ENCODE results near the gene SLC35A5. TPM values are rescaled to one million over a fixed set of nuclear protein-coding genes. Genes with fewer than 3 reads are reported as not detected.
"Not testable (repeated sequence)": the region's sequence is repeated elsewhere in the genome, so short reads cannot be mapped to it uniquely, and the experiment has no call there.

Gene SLC35A5
- total RNA-seq, 1 experiment from 2014 or later, result 37.8 TPM

DNA sequence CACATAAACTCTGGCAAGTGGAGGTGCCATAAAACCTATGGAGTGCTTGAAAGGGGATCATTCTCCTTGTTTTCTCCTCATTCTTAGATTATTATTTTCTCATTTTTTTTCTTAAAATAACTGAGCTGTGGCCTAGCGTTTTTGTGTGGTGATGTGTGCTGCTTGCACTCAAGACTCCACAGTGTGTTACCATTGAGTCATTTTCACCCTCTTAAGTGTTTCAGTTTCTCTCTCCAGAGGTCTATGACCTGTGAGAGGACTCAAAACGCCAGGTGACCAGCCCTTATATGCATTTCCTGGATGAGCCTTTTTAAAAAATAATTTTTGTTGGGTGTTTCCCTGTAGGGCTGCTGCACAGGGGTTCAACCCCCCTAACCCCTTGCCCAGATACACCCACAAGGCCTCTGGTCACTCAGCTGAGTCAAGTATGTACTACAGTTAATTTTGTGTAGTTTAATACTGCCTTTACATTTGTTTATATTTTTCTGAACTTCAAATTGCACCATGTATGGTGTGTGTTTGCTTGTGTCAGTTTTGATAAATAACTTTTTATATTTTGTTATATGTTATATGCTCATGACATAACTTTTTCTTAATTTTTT lies 47.2 kb upstream of the SLC35A5 start:
- H3K9me3 ChIP-seq (ENCODE audit: control insufficient read depth, insufficient read depth, low read depth, low read length), result peaks cover 3% of the 10 kb centered on the region; the same call in 1 of the 2 replicates
- H3K36me3 ChIP-seq (ENCODE audit: control insufficient read depth, insufficient read depth, low read length), result no peaks in the 10 kb centered on the region
- DNase-seq (ENCODE audit: low read depth, low spot score), result no peak
- H3K27ac ChIP-seq (ENCODE audit: low read length), result no peak overlapping the region
- BruUV-seq (replicated peaks), result no TSS peak
- TF ChIP-seq POLR2AphosphoS5 (IDR thresholded peaks at IDR 0.05; ENCODE audit: low read depth, low read length), result no peak
- TF ChIP-seq TCF7L2 (IDR thresholded peaks at IDR 0.05; ENCODE audit: low read depth, low read length), result no peak
- no peak overlapping the region for H3K4me3 ChIP-seq (ENCODE audit: low read depth in 2 of 2, low read length in 2 of 2)
- no peaks in the 10 kb centered on the region for H3K4me1 ChIP-seq (ENCODE audit: control insufficient read depth, insufficient read depth, low read length)
- in situ Hi-C loops (cut with HindIII; ENCODE audit: low pct_unique_long_range_greater_than_20kb, low sequenced_read_pairs) (no loop called here), intact Hi-C loops (cut with micrococcal nuclease; ENCODE audit: unreplicated experiment) (loop anchor here (10.0 kb wide), 1 partner anchor 630 kb away; no protein-coding TSS in a partner anchor)
- ATAC-seq, result no peak
- ChIA-PET CTCF (no interaction called here), POLR2A (no interaction called here)
- no peaks in the 10 kb centered on the region for H3K27me3 ChIP-seq (ENCODE audit: control insufficient read depth, insufficient read depth, low read length)

DNA sequence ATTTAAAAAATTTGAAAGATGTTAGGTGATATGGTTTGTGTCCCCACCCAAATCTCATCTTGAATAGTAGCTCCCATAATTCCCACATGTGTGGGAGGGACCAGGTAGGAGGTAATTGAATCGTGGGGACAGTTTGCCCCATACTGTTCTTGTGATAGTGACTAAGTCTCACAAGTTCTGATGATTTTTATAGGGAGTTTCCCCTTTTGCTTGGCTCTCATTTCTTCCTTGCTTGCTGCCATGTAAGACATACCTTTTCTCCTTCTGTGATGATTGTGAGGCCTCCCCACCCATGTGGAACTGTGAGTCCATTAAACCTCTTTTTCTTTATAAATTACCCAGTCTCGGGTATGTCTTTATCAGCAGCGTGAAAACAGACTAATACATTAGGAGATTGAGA lies 42.9 kb upstream of the SLC35A5 start:
- H3K9me3 ChIP-seq (ENCODE audit: control insufficient read depth, insufficient read depth, low read depth, low read length); H3K4me1 ChIP-seq (ENCODE audit: control insufficient read depth, insufficient read depth, low read length); H3K4me3 ChIP-seq (ENCODE audit: low read depth in 2 of 2, low read length in 2 of 2); H3K27me3 ChIP-seq (ENCODE audit: control insufficient read depth, insufficient read depth, low read length); ATAC-seq; BruUV-seq (replicated peaks); in situ Hi-C loops (cut with HindIII; ENCODE audit: low pct_unique_long_range_greater_than_20kb, low sequenced_read_pairs); DNase-seq (ENCODE audit: low read depth, low spot score); H3K27ac ChIP-seq (ENCODE audit: low read length); H3K36me3 ChIP-seq (ENCODE audit: control insufficient read depth, insufficient read depth, low read length); POLR2A ChIA-PET: not testable (repeated sequence)
- CTCF ChIA-PET, result interaction anchor here (0.7 kb wide), 1 partner anchor 419 kb away, joined by 3 read pairs; no protein-coding TSS in a partner anchor
- intact Hi-C loops (cut with micrococcal nuclease; ENCODE audit: unreplicated experiment), result loop anchor here (1.0 to 10.0 kb wide), 4 partner anchors 192 to 634 kb away; no protein-coding TSS in a partner anchor

DNA sequence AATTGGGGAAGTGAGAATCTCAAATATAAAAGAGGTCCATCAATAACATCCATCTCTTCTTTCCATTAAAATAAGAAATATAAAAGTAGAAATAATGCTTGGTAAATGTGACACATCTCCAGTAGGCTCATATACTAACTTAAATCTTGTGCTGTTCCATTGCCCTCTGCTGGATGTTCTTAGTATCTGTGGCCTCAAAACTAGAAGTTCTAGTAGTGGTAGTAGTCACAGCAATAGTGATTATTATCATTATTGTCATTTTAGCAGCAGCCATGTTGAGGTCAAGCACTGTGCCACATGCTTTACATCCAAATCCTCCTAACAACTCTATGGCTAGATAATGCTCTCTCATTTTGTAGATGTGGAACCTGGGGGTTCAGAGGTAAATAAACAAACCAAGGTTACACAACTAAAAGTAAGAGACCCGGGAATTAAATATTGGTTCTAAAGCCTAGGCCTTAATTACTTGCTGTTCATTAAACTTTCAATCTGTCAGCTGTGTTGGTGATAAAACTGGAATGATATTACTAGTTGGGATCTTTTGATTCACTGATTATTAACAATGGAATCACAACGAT lies 42.3 kb upstream of the SLC35A5 start:
- BruUV-seq (replicated peaks), result no TSS peak
- TF ChIP-seq SIN3A (IDR thresholded peaks at IDR 0.05; ENCODE audit: borderline replicate concordance, insufficient read depth, low read depth, low read length), result no peak
- TF ChIP-seq, protein P1, sequence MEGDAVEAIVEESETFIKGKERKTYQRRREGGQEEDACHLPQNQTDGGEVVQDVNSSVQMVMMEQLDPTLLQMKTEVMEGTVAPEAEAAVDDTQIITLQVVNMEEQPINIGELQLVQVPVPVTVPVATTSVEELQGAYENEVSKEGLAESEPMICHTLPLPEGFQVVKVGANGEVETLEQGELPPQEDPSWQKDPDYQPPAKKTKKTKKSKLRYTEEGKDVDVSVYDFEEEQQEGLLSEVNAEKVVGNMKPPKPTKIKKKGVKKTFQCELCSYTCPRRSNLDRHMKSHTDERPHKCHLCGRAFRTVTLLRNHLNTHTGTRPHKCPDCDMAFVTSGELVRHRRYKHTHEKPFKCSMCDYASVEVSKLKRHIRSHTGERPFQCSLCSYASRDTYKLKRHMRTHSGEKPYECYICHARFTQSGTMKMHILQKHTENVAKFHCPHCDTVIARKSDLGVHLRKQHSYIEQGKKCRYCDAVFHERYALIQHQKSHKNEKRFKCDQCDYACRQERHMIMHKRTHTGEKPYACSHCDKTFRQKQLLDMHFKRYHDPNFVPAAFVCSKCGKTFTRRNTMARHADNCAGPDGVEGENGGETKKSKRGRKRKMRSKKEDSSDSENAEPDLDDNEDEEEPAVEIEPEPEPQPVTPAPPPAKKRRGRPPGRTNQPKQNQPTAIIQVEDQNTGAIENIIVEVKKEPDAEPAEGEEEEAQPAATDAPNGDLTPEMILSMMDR (IDR thresholded peaks at IDR 0.05), result peak; percentile 75; the same call in 1 of the 2 replicates
- CTCF ChIA-PET, result no interaction called here
- H3K4me3 ChIP-seq (ENCODE audit: low read depth in 2 of 2, low read length in 2 of 2), result no peak overlapping the region
- intact Hi-C loops (cut with micrococcal nuclease; ENCODE audit: unreplicated experiment), result loop anchor here (1.0 to 10.0 kb wide), 4 partner anchors 192 to 635 kb away; no protein-coding TSS in a partner anchor
- H3K27ac ChIP-seq (ENCODE audit: low read length), result no peak overlapping the region
- H3K9me3 ChIP-seq (ENCODE audit: control insufficient read depth, insufficient read depth, low read depth, low read length), result no peaks in the 10 kb centered on the region; the same call in 1 of the 2 replicates
- DNase-seq (ENCODE audit: low read depth, low spot score) (peak; percentile 36), ATAC-seq (peak; percentile 92)
- H3K27me3 ChIP-seq (ENCODE audit: control insufficient read depth, insufficient read depth, low read length), result no peaks in the 10 kb centered on the region
- POLR2A ChIA-PET, result no interaction called here
- in situ Hi-C loops (cut with HindIII; ENCODE audit: low pct_unique_long_range_greater_than_20kb, low sequenced_read_pairs), result no loop called here
- no peaks in the 10 kb centered on the region for H3K36me3 ChIP-seq (ENCODE audit: control insufficient read depth, insufficient read depth, low read length)
- H3K4me1 ChIP-seq (ENCODE audit: control insufficient read depth, insufficient read depth, low read length), result no peaks in the 10 kb centered on the region

DNA sequence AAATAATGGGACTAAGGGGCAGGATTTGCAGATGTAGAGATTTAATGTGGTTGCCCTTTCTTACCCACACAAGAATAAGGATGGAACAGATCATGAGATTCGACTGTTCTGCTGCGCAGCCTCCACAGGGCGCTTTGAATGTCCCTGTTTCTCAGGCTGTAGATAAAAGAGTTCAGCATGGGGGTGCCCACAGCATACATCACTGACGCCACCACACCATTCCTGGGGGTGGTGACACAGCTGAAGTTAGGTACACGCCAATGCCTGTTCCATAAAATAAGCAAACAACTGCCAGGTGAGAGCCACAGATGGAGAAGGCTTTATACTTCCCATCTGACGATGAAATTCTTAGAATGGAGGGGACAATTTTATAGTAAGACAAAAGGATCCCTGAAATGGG lies 37.7 kb upstream of the SLC35A5 start:
- ATAC-seq; DNase-seq (ENCODE audit: low read depth, low spot score); intact Hi-C loops (cut with micrococcal nuclease; ENCODE audit: unreplicated experiment); CTCF ChIA-PET; H3K4me3 ChIP-seq (ENCODE audit: low read depth in 2 of 2, low read length in 2 of 2); in situ Hi-C loops (cut with HindIII; ENCODE audit: low pct_unique_long_range_greater_than_20kb, low sequenced_read_pairs); POLR2A ChIA-PET; BruUV-seq (replicated peaks); H3K36me3 ChIP-seq (ENCODE audit: control insufficient read depth, insufficient read depth, low read length); H3K4me1 ChIP-seq (ENCODE audit: control insufficient read depth, insufficient read depth, low read length); H3K27ac ChIP-seq (ENCODE audit: low read length); H3K9me3 ChIP-seq (ENCODE audit: control insufficient read depth, insufficient read depth, low read depth, low read length); H3K27me3 ChIP-seq (ENCODE audit: control insufficient read depth, insufficient read depth, low read length): not testable (repeated sequence)
